K562 (cell line): ENCODE measurements around the gene SEC31A. TPM values are rescaled to one million over a fixed set of nuclear protein-coding genes. Genes with fewer than 3 reads are reported as not detected.

Experiments
- ATAC-seq: fragments of 200-7000 bp; cut with Tn5 transposase; 3 replicates; pipeline ENCODE4 v1.9.1; 2020; ENCODE audit warnings: moderate library complexity
- BruUV-seq: library from RNA; stranded (reverse); fragments of 400-500 nt; replicated peaks from 2 replicates; lab custom pipeline; 2021; lab: Mats Ljungman, UMichigan
- CTCF ChIA-PET: fragments of 300-600 bp; formaldehyde crosslinking; extraction: SDS; loops from one replicate; lab custom pipeline; 2021; ENCODE audit warnings: low intra/inter-chr PET ratio; lab: Yijun Ruan, JAX
- POLR2A ChIA-PET: fragments of 300-600, 350-650 bp; sonication (Branson Sonifier 250); formaldehyde crosslinking; extraction: SDS; loops from one replicate; lab custom pipeline; 2021; ENCODE audit warnings: antibody characterized with exemption, inconsistent platforms; lab: Yijun Ruan, JAX
- DNase-seq, 4 experiments: peaks; one replicate each; pipeline versions ENCODE4 v3.0.0 to v3.0.0-alpha.2; 2011 to 2018; ENCODE audit warnings: low spot score in 3 of 4, mixed read lengths in 3 of 4; ENCODE audit errors: extremely low read depth in 1 of 4
- FAIRE-seq: peaks from 2 replicates; lab custom pipeline; 2011; peaks lifted over from hg19 to GRCh38; lab: Jason Lieb, UNC
- H2AFZ ChIP-seq: 2 replicates; pipeline ENCODE4 v1.6.0; 2011; ENCODE audit warnings: low read depth, low read length, control low read depth, inconsistent platforms
- H3K27ac ChIP-seq: fragments of 200-600 bp; 3 replicates; pipeline ENCODE4 v1.8.0; 2011; ENCODE audit warnings: low read depth, mild to moderate bottlenecking, control low read depth, inconsistent platforms, low read length, moderate library complexity, mixed read lengths; ENCODE audit errors: extremely low read depth
- H3K27me3 ChIP-seq, 2 experiments: fragments of 300-600 bp in 1 of 2; 2 replicates in 1 of 2; 3 replicates in 1 of 2; pipeline versions ENCODE4 v1.6.0 to v1.8.0; 2011; ENCODE audit warnings: inconsistent platforms in 2 of 2, low read length in 2 of 2, mild to moderate bottlenecking in 1 of 2, mixed read lengths in 1 of 2, moderate library complexity in 1 of 2; ENCODE audit not compliant: control insufficient read depth in 2 of 2, insufficient read depth in 2 of 2
- H3K36me3 ChIP-seq: fragments of 300-600 bp; 3 replicates; pipeline ENCODE4 v1.8.0; 2011; ENCODE audit warnings: mild to moderate bottlenecking, low read length, inconsistent platforms; ENCODE audit not compliant: control insufficient read depth, insufficient read depth
- H3K4me1 ChIP-seq, 2 experiments: fragments of 200-600 bp in 1 of 2; replicated peaks in 1 of 2; 2 replicates in 1 of 2; 3 replicates in 1 of 2; pipeline versions ENCODE4 v1.5.1 to v1.8.0; 2011; ENCODE audit warnings: inconsistent platforms in 2 of 2, low read length in 2 of 2, mild to moderate bottlenecking in 1 of 2, mixed read lengths in 1 of 2, moderate library complexity in 1 of 2; ENCODE audit not compliant: control insufficient read depth in 2 of 2, insufficient read depth in 2 of 2
- H3K4me2 ChIP-seq: 2 replicates; pipeline ENCODE4 v1.6.1; 2011; ENCODE audit warnings: low read length, control low read depth, inconsistent platforms, mixed read lengths; ENCODE audit not compliant: insufficient read depth
- H3K4me3 ChIP-seq: fragments of 200-600 bp; sonication (generic), shearing (Covaris generic); 2 replicates; pipeline ENCODE4 v1.5.1; 2016; ENCODE audit warnings: control low read depth, inconsistent platforms
- H3K79me2 ChIP-seq: fragments of 200-600 bp; 3 replicates; pipeline ENCODE4 v1.8.0; 2011; ENCODE audit warnings: low read length, inconsistent platforms; ENCODE audit not compliant: control insufficient read depth, insufficient read depth
- H3K9ac ChIP-seq, 2 experiments: 2 replicates each; pipeline versions ENCODE4 v1.6.0 to v1.6.1; 2011; ENCODE audit warnings: low read depth in 2 of 2, low read length in 2 of 2, control low read depth in 1 of 2, inconsistent platforms in 1 of 2, mild to moderate bottlenecking in 1 of 2, mixed read lengths in 1 of 2; ENCODE audit not compliant: insufficient read depth in 1 of 2
- H3K9me1 ChIP-seq: one replicate; pipeline ENCODE4 v1.6.0; 2011; ENCODE audit warnings: inconsistent platforms, mild to moderate bottlenecking, low read length, moderate library complexity; ENCODE audit not compliant: control insufficient read depth, insufficient read depth
- H3K9me3 ChIP-seq: replicated peaks from 2 replicates; pipeline ENCODE4 v1.5.1; 2011; ENCODE audit warnings: low read depth, low read length, inconsistent platforms; ENCODE audit not compliant: control insufficient read depth, insufficient read depth
- H4K20me1 ChIP-seq: replicated peaks from 2 replicates; pipeline ENCODE4 v1.6.1; 2011; ENCODE audit warnings: low read length, inconsistent platforms, mixed read lengths; ENCODE audit not compliant: control insufficient read depth, insufficient read depth
- NFYB ChIP-seq: IDR thresholded peaks from 2 replicates; pipeline ENCODE4 v1.6.1; 2011; ENCODE audit warnings: mild to moderate bottlenecking, moderate library complexity; ENCODE audit not compliant: insufficient read length; ENCODE audit errors: extremely low read depth
- SNIP1 ChIP-seq: fragments of 450-650 bp; IDR thresholded peaks from 2 replicates; pipeline ENCODE4 v1.7.1; 2017; ENCODE audit warnings: low read depth, mild to moderate bottlenecking
- TFAP4 ChIP-seq: sonication (generic); formaldehyde crosslinking; IDR thresholded peaks from 2 replicates; pipeline ENCODE4 v1.8.0; 2022; ENCODE audit warnings: missing genetic modification reagents, mild to moderate bottlenecking, moderate library complexity, borderline replicate concordance
- ZC3H8 ChIP-seq: fragments of 450-650 bp; IDR thresholded peaks from 2 replicates; pipeline ENCODE4 v1.6.1; 2017
- WGBS: fragments of 100-300 bp; shearing (Covaris generic); methylation state at CpG from one replicate; pipeline ENCODE4 v1.1.6; 2016; ENCODE audit warnings: low coverage, mixed read lengths; ENCODE audit not compliant: insufficient coverage; ENCODE audit errors: missing lambda C conversion rate; 5-methylcytosine and 5-hydroxymethylcytosine counted together
- in situ Hi-C: fragments of 300-500 bp; cut with MboI; formaldehyde crosslinking; loops from 4 replicates; pipeline ENCODE4 v1.15.0; 2018; ENCODE audit warnings: inconsistent platforms, mixed read lengths
- intact Hi-C: fragments of 100-400 bp; cut with micrococcal nuclease; formaldehyde crosslinking; loops from 2 replicates; pipeline ENCODE4 v1.14.2; 2022
- polyA plus RNA-seq, 8 experiments: library from polyadenylated mRNA; depleted of rRNA in 4 of 8; stranded (reverse) in 5 of 8; unstranded in 3 of 8; fragments of >200 nt; fragmentation: Nextera tagmentation in 2 of 8; fragmentation: Illumina TruSeq in 1 of 8; extraction: Ambion mirVana in 2 of 8; extraction: Trizol in 1 of 8; gene quantifications; 2 replicates each; pipeline versions ENCODE4 v1.2.1 to v1.2.3, GENCODE V29; 2011 to 2014; ENCODE audit warnings: inconsistent platforms in 1 of 8, missing spikeins in 1 of 8
- total RNA-seq, 7 experiments: library from RNA; depleted of rRNA in 6 of 7; stranded (reverse); fragments of >200 nt in 6 of 7; fragmentation: Illumina TruSeq in 2 of 7; extraction: Trizol in 2 of 7; gene quantifications; 2 replicates each; pipeline versions ENCODE4 v1.2.1 to v1.2.3, GENCODE V29; 2011 to 2021; ENCODE audit warnings: low replicate concordance in 1 of 7

The SEC31A gene
- total and polyA plus RNA-seq, 9 of the 15 experiments (the other 6 are each of a cell fraction or from before 2014, with no cell fraction given), result 78.9 to 241 (median 173) TPM

GRCh38 chr4:82798168-82799005, 92.6 kb downstream of the SEC31A start, which contains the start of gene SCD5:
TSS of gene SCD5 (minus strand) at chr4:82798796. CDS start at chr4:82798537, 259 bp downstream.
- ChIA-PET CTCF (no interaction called here), POLR2A (no interaction called here)
- Histone ChIP-seq H3K4me3 (peak within 1 kb of the TSS; percentile 34; the same call in 1 of the 2 replicates), H4K20me1 (peaks cover 2% of the 10 kb centered on the region; the same call in 1 of the 2 replicates), H3K9me1 (no peaks in the 10 kb centered on the region), H3K36me3 (no peaks in the 10 kb centered on the region), H3K79me2 (no peaks in the 10 kb centered on the region), H2AFZ (no peak within 1 kb of the TSS), H3K9me3 (no peaks in the 10 kb centered on the region), H3K9ac (peak within 1 kb of the TSS in 1 of 2 experiments; percentile 50; a peak in 1 of 4 replicates), H3K27ac (no peak within 1 kb of the TSS), H3K27me3 (peaks cover 36 to 62% of the 10 kb centered on the region in 2 experiments), H3K4me1 (peaks cover 0 to 15% of the 10 kb centered on the region in 2 experiments; a peak in 2 of 5 replicates), H3K4me2 (peak within 1 kb of the TSS; percentile 5; the same call in 1 of the 2 replicates)
- WGBS, result 5% methylated on average over 48 of the region's 94 CpGs
- in situ Hi-C loops, result no loop called here
- DNase-seq (peak; percentile 59 to 83 (median 70)), FAIRE-seq (no peak), ATAC-seq (peak; percentile 80)
- intact Hi-C loops, result no loop called here
- peak; percentile 3 for TF ChIP-seq NFYB
- peak; percentile 13; the same call in 1 of the 2 replicates for TF ChIP-seq TFAP4 (CRISPR knock-in tag)
- TF ChIP-seq SNIP1, result no peak
- no peak for TF ChIP-seq ZC3H8
- BruUV-seq, result no TSS peak
